HepG2 (cell line): ENCODE data around the gene TPD52L2.

Source experiments
- DPF2 ChIP-seq: sonication (generic); formaldehyde crosslinking; IDR thresholded peaks from 2 replicates; pipeline ENCODE4 v1.4.0; 2020; ENCODE audit warnings: mild to moderate bottlenecking, low read depth, missing genetic modification reagents, borderline replicate concordance
- RFX5 ChIP-seq: IDR thresholded peaks from 2 replicates; pipeline ENCODE4 v1.6.1; 2011; ENCODE audit warnings: low read depth, low read length, improper control_type of control experiment
- TCF7 ChIP-seq: sonication (generic); IDR thresholded peaks from 2 replicates; pipeline ENCODE4 v1.6.1; 2016; ENCODE audit warnings: antibody characterized with exemption, low read depth
- TF ChIP-seq, protein P1 (sequence below): sonication (generic); formaldehyde crosslinking; IDR thresholded peaks from 2 replicates; pipeline ENCODE4 v1.5.0; 2020; ENCODE audit warnings: missing genetic modification reagents
- TF ChIP-seq, protein P2 (sequence below): sonication (generic); formaldehyde crosslinking; IDR thresholded peaks from 2 replicates; pipeline ENCODE4 v1.5.0; 2020; ENCODE audit warnings: missing genetic modification reagents, mild to moderate bottlenecking, borderline replicate concordance

DNA sequence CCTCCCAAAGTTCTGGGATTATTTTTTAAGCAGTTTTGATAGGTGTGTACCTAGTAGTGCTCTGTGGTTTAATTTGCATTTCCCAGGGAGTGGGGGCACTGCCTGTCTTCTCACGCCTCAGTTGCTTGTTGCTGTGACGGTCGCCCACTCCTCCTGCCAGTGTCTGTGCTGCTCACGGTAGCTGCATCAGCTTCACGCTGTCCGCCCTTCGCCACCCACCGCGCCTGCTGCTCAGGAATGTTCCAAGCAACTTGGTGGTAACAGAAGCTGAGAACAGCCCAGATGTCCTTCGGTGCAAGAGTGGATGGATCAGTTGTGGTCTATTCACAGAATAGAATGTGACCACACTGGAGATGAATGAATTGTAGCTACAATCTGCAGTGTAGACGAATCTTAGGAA lies 52.7 kb downstream of the TPD52L2 start:
- TF ChIP-seq, protein P1, sequence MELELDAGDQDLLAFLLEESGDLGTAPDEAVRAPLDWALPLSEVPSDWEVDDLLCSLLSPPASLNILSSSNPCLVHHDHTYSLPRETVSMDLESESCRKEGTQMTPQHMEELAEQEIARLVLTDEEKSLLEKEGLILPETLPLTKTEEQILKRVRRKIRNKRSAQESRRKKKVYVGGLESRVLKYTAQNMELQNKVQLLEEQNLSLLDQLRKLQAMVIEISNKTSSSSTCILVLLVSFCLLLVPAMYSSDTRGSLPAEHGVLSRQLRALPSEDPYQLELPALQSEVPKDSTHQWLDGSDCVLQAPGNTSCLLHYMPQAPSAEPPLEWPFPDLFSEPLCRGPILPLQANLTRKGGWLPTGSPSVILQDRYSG (CRISPR knock-in tag): no peak
- TF ChIP-seq, protein P2, sequence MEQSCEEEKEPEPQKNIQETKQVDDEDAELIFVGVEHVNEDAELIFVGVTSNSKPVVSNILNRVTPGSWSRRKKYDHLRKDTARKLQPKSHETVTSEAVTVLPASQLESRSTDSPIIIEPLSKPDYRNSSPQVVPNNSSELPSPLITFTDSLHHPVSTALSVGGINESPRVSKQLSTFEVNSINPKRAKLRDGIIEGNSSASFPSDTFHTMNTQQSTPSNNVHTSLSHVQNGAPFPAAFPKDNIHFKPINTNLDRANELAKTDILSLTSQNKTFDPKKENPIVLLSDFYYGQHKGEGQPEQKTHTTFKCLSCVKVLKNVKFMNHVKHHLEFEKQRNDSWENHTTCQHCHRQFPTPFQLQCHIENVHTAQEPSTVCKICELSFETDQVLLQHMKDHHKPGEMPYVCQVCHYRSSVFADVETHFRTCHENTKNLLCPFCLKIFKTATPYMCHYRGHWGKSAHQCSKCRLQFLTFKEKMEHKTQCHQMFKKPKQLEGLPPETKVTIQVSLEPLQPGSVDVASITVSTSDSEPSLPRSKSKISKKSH (CRISPR knock-in tag): no peak
- no peak for TF ChIP-seq DPF2 (CRISPR knock-in tag)
- TF ChIP-seq RFX5: no peak
- no peak for TF ChIP-seq TCF7
